Left ventricle myocardium inferior (tissue), 1 donor: ENCODE measurements around the gene DHDH. TPM values are rescaled to one million over a fixed set of nuclear protein-coding genes. Genes with fewer than 3 reads are reported as not detected.
A peak's percentile ranks its signal among the peaks of the same experiment; 100 is the strongest.

ENCODE experiments used
- DNase-seq: peaks from one replicate; pipeline ENCODE4 v3.0.0-alpha.2; 2020
- H3K27ac ChIP-seq: fragments of 200-600 bp; replicated peaks from 2 replicates; pipeline ENCODE4 v1.8.0; 2021
- H3K27me3 ChIP-seq: fragments of 200-600 bp; 2 replicates; pipeline ENCODE4 v1.8.0; 2021; ENCODE audit warnings: low read depth
- H3K36me3 ChIP-seq: fragments of 200-600 bp; 2 replicates; pipeline ENCODE4 v1.8.0; 2021
- H3K4me1 ChIP-seq: fragments of 200-600 bp; 2 replicates; pipeline ENCODE4 v1.8.0; 2021
- H3K4me3 ChIP-seq: fragments of 200-600 bp; 2 replicates; pipeline ENCODE4 v1.8.0; 2021; ENCODE audit warnings: mild to moderate bottlenecking, moderate library complexity
- H3K9me3 ChIP-seq: fragments of 200-600 bp; replicated peaks from 2 replicates; pipeline ENCODE4 v1.8.0; 2021
- intact Hi-C: fragments of 100-400 bp; cut with micrococcal nuclease; formaldehyde crosslinking; loops from one replicate; pipeline ENCODE4 v1.11.0; 2022
- total RNA-seq: library from RNA; stranded (reverse); fragmentation: NEBNext Ultra II Directional; extraction: Animal tissue kit (Norgen Biotek cat#: 25700); gene quantifications from one replicate; pipeline ENCODE4 v1.2.1, GENCODE V29; 2021
- TF ChIP-seq, protein P1 (sequence below): fragments of 200-600 bp; IDR thresholded peaks from 2 replicates; pipeline ENCODE4 v1.8.0; 2021; ENCODE audit warnings: antibody characterized with exemption, mild to moderate bottlenecking, borderline replicate concordance
- donor health status: DM: no; HTN: yes; CAD: no; lungs with severe emphysema.

DHDH gene
- total RNA-seq, 1 donor from 2014 or later = not detected

DNA sequence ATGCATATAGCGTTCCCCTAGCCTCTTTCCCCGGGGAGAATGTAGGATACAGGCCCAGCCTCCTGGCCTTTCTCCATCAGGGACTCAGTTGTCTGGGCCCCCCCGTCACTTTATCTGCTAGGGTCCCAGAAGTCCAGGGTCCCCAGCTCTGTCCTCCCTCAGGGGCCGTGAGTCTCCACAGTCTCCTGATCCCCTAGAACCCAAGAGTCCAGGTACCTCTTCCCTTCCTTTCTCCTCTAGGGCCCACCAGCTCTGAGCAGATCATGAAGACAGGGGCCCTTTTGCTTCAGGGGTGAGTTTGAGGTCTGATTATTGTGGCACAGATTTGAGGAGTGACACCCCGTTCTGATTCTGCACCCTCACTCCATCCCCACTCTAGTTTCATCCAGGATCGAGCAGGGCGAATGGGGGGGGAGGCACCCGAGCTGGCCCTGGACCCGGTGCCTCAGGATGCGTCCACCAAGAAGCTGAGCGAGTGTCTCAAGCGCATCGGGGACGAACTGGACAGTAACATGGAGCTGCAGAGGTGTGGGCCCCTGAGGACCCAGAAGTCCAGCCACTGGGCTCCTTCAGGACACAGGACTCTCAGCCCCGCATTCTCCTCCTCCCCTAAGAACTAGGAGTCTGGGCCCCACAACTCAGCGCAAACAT, 21.9 kb downstream of the DHDH start:
- no peak for DNase-seq
- Histone ChIP-seq H3K4me3 (peak overlapping the region; percentile 98), H3K27ac (peak overlapping the region; percentile 92), H3K4me1 (peaks cover 24% of the 10 kb centered on the region), H3K27me3 (no peaks in the 10 kb centered on the region), H3K36me3 (peaks cover 3% of the 10 kb centered on the region), H3K9me3 (no peaks in the 10 kb centered on the region)
- TF ChIP-seq, protein P1, sequence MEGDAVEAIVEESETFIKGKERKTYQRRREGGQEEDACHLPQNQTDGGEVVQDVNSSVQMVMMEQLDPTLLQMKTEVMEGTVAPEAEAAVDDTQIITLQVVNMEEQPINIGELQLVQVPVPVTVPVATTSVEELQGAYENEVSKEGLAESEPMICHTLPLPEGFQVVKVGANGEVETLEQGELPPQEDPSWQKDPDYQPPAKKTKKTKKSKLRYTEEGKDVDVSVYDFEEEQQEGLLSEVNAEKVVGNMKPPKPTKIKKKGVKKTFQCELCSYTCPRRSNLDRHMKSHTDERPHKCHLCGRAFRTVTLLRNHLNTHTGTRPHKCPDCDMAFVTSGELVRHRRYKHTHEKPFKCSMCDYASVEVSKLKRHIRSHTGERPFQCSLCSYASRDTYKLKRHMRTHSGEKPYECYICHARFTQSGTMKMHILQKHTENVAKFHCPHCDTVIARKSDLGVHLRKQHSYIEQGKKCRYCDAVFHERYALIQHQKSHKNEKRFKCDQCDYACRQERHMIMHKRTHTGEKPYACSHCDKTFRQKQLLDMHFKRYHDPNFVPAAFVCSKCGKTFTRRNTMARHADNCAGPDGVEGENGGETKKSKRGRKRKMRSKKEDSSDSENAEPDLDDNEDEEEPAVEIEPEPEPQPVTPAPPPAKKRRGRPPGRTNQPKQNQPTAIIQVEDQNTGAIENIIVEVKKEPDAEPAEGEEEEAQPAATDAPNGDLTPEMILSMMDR = no peak
- intact Hi-C loops = loop anchor here (10.0 kb wide), 1 partner anchor 51 kb away; the partner anchor contains the start of gene NUCB1

DNA sequence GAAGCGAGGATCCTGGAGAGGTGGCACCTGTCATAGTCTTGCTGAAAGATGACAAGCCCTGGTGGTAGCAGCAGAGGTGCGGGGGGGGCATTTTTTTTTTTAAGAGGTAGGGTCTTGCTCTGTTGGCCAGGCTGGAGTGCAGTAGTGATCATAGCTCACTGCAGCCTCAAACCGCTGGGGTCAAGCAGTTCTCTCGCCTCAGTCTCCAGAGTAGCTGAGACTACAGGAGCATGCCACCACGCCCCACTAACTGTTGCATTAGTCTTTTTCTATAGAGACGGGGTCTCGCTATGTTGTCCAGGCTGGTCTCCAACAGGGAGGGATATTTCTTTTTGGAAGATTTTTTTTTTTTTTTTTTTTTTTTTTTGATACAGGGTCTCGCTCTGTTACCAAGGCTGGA, 24.5 kb downstream of the DHDH start:
- H3K4me1 ChIP-seq = peaks cover 31% of the 10 kb centered on the region
- no peaks in the 10 kb centered on the region for H3K27me3 ChIP-seq
- TF ChIP-seq, protein P1 = no peak
- no peak overlapping the region for H3K27ac ChIP-seq
- no peaks in the 10 kb centered on the region for H3K9me3 ChIP-seq
- DNase-seq = no peak
- H3K4me3 ChIP-seq = no peak overlapping the region
- intact Hi-C loops = loop anchor here (10.0 kb wide), 1 partner anchor 53 kb away; the partner anchor contains the start of gene NUCB1
- peaks cover 3% of the 10 kb centered on the region for H3K36me3 ChIP-seq

DNA sequence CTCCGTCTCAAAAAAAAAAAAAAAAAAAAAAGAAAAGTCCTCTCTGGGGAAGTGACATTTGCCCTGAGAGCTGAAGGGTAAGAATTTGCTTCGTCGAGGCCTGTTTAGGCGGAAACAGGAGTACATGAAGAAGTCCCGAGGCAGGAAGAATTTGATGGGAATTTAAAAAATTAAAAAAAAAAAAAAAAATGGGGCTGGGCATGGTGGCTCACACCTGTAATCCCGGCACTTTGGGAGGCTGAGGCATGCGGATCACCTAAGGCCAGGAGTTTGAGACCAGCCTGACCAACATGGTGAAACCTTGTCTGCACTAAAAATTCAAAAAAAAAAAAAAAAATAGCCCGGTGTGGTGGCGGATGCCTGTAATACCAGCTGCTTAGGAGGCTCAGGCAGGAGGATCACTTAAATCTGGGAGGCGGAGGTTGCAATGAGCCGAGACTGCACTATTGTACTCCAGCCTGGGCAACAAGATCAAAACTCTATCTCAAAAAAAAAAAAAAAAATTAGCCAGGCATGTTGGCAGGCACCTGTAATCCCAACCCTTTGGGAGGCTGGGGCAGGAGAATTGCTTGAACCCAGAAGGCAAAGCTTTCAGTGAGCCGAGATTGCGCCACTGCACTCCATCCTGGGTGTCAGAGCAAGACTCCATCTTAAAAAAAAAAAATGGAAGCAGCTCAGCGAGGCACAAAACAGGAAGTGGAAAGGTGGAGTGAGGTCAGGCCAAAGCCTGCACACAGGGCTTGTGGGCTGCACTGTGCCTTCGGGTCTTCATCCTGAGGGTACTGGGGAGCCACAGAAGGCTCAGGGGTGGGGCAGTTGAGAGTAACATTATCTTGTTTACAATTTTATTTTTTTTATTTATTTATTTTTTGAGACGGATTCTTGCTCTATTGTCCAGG, 26.1 kb downstream of the DHDH start:
- no peaks in the 10 kb centered on the region for H3K27me3 ChIP-seq
- H3K4me1 ChIP-seq = peaks cover 40% of the 10 kb centered on the region
- DNase-seq = no peak
- H3K4me3 ChIP-seq = no peak overlapping the region
- no peaks in the 10 kb centered on the region for H3K9me3 ChIP-seq
- peaks cover 3% of the 10 kb centered on the region for H3K36me3 ChIP-seq
- intact Hi-C loops = loop anchor here (10.0 kb wide), 1 partner anchor 55 kb away; the partner anchor contains the start of gene NUCB1
- TF ChIP-seq, protein P1 = no peak
- no peak overlapping the region for H3K27ac ChIP-seq

DNA sequence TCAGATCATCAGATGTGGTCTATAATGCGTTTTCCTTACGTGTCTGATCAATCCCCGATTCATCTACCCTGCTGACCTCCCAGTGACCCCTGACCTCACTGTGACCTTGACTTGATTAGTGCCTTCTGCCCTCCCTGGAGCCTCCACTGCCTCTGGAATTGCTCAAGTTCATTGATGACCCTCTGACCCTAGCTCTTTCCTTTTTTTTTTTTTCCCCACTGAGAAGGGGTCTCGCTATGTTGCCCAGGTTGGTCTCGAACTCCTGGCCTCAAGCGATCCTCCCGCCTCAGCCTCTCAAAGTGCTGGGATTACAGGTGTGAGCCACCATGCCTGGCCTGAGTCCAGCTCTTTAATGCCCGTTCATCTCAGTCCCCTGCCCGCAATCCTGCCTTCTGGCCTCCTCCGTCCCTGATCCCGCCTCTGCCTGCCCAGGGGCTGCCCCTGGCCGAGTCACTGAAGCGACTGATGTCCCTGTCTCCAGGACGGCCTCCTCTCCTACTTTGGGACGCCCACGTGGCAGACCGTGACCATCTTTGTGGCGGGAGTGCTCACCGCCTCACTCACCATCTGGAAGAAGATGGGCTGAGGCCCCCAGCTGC, 27.7 kb downstream of the DHDH start:
- H3K4me3 ChIP-seq = no peak overlapping the region
- TF ChIP-seq, protein P1 = no peak
- H3K4me1 ChIP-seq = peaks cover 39% of the 10 kb centered on the region
- H3K27me3 ChIP-seq = no peaks in the 10 kb centered on the region
- H3K36me3 ChIP-seq = peaks cover 5% of the 10 kb centered on the region
- intact Hi-C loops = no loop called here
- H3K9me3 ChIP-seq = no peaks in the 10 kb centered on the region
- H3K27ac ChIP-seq = peak overlapping the region; percentile 94
- no peak for DNase-seq

DNA sequence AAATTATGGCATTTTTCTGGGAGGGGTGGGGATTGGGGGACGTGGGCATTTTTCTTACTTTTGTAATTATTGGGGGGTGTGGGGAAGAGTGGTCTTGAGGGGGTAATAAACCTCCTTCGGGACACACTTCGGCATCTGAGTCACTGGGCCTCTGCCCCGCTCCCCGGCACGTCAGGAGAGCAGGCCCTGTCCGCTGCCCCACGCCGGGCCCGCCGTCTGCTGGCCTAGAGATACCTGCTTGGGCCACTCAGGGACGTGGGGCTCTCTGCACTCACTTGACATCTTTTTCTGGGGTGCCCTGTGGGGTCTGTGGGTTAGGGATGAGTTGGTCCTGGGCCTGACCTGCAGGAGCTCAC, 28.2 kb downstream of the DHDH start:
- Histone ChIP-seq H3K4me3 (no peak overlapping the region), H3K4me1 (peaks cover 41% of the 10 kb centered on the region), H3K27me3 (no peaks in the 10 kb centered on the region), H3K9me3 (no peaks in the 10 kb centered on the region), H3K27ac (peak overlapping the region; percentile 94), H3K36me3 (peaks cover 7% of the 10 kb centered on the region)
- TF ChIP-seq, protein P1 = no peak
- DNase-seq = no peak
- intact Hi-C loops = no loop called here
